Fibroblast of lung (primary cell): Measurements from ENCODE around the gene SLC27A1.

Experiments
- CTCF ChIP-seq, 2 donors: IDR thresholded peaks in 1 of 2; conservative IDR thresholded peaks in 1 of 2; 1 replicate in 1 of 2; 2 replicates in 1 of 2; pipeline ENCODE4 v1.5.1; 2011 to 2012; ENCODE audit warnings: low read length in 2 of 2, control low read depth in 1 of 2, inconsistent platforms in 1 of 2, low read depth in 1 of 2, mild to moderate bottlenecking in 1 of 2
- EZH2 ChIP-seq: IDR thresholded peaks from 2 replicates; pipeline ENCODE4 v1.5.1; 2012; ENCODE audit warnings: low read length, control low read depth, mild to moderate bottlenecking; ENCODE audit errors: missing control alignments

GRCh38 chr19:17460372-17461230 is 9.7 kb upstream of the SLC27A1 start, which contains the start of gene NXNL1:
- TF ChIP-seq EZH2 (no peak), CTCF (conservative IDR thresholded peaks at IDR 0.05 in 1 of 2, IDR thresholded peaks at IDR 0.05 in 1 of 2; ENCODE audit: low read depth in 1 of 2, low read length in 2 of 2) (no peak)
